HFFc6 (cell line): ENCODE results near the gene TNFSF11. TPM values are rescaled to one million over a fixed set of nuclear protein-coding genes. Genes with fewer than 3 reads are reported as not detected.

ENCODE experiments used
- DNase-seq: peaks from one replicate; pipeline ENCODE4 v3.0.0-alpha.2; 2018
- H3K27ac Mint-ChIP-seq: 2 replicates; pipeline ENCODE4 v1.8.0; 2020; ENCODE audit warnings: mild to moderate bottlenecking, mixed read lengths
- H3K27me3 Mint-ChIP-seq: 2 replicates; pipeline ENCODE4 v1.8.0; 2021; ENCODE audit warnings: mild to moderate bottlenecking, moderate library complexity, mixed read lengths; ENCODE audit not compliant: insufficient read depth
- H3K36me3 Mint-ChIP-seq: 2 replicates; pipeline ENCODE4 v1.8.0; 2021; ENCODE audit warnings: low read depth, mixed read lengths
- H3K4me1 Mint-ChIP-seq: 2 replicates; pipeline ENCODE4 v1.8.0; 2020; ENCODE audit warnings: low read depth, mixed read lengths
- H3K4me3 Mint-ChIP-seq: 2 replicates; pipeline ENCODE4 v1.8.0; 2020; ENCODE audit warnings: mild to moderate bottlenecking, moderate library complexity, mixed read lengths
- H3K9me3 Mint-ChIP-seq: 2 replicates; pipeline ENCODE4 v1.8.0; 2020; ENCODE audit warnings: mild to moderate bottlenecking, mixed read lengths
- CTCF ChIP-seq: fragments of 200-600 bp; sonication (generic); IDR thresholded peaks from 2 replicates; pipeline ENCODE4 v1.5.0; 2021; ENCODE audit warnings: antibody characterized with exemption, mild to moderate bottlenecking
- total RNA-seq, 6 experiments: library from RNA; stranded (reverse); fragmentation: NEBNext Ultra II Directional; extraction: Animal tissue kit (Norgen Biotek cat#: 25700); gene quantifications; 2 replicates in 1 of 6; 3 replicates in 5 of 6; pipeline ENCODE4 v1.2.3, GENCODE V29; 2021

The TNFSF11 gene
- total RNA-seq, 6 experiments from 2014 or later, result not detected

DNA sequence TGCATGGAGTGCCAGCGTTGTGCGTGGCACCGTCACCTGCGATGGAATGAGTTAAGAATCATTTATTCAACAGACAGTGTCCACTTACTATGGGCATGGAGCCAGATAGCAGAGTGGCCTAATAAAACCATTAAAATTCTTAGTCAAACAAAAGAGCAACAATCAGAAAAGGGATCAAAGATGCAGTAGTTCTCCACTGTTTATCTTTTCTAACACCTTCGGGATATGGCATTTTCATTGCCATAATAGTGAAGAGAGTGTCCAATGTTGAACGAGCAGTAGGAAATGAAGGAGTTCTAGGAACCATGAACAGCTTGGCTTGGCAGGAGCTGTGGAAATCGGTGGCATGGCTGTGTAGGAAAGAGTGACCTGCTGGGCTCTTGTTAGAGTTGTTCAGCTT is 2.0 kb downstream of the TNFSF11 start:
- 0 out of 2 replicates have a peak, but pooled peaks cover 6% of the 10 kb centered on the region for H3K36me3 Mint-ChIP-seq
- no peak for TF ChIP-seq CTCF
- H3K4me1 Mint-ChIP-seq, result no peaks in the 10 kb centered on the region
- peaks cover 7% of the 10 kb centered on the region for H3K27me3 Mint-ChIP-seq
- H3K4me3 Mint-ChIP-seq, result no peak overlapping the region
- no peak for DNase-seq
- no peak overlapping the region for H3K27ac Mint-ChIP-seq
- H3K9me3 Mint-ChIP-seq, result peaks cover 8% of the 10 kb centered on the region; the same call in 1 of the 2 replicates

DNA sequence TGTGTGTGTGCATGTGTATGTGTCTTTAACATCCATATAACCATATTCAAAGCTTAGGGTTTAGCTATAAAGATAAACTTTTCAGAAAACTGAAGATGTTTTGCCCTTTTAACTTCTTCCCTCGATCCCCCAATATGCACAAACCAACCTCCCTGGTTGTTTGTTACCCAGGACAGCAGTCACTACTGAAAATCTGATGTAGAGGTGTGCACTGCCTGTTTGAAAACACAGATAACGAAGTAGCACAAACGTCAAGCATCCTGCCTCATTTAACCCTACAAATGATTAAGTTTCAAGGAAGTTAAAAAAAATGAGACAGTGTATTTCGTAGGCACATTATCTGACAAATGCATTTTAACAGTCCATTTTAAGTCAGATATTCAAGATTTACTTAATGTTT is 3.6 kb downstream of the TNFSF11 start:
- peaks cover 4% of the 10 kb centered on the region for H3K27me3 Mint-ChIP-seq
- H3K36me3 Mint-ChIP-seq, result 0 out of 2 replicates have a peak, but pooled peaks cover 6% of the 10 kb centered on the region
- no peak for TF ChIP-seq CTCF
- no peak for DNase-seq
- H3K4me1 Mint-ChIP-seq, result no peaks in the 10 kb centered on the region
- no peak overlapping the region for H3K27ac Mint-ChIP-seq
- H3K4me3 Mint-ChIP-seq, result no peak overlapping the region
- H3K9me3 Mint-ChIP-seq, result peaks cover 8% of the 10 kb centered on the region; the same call in 1 of the 2 replicates

- peaks cover 4% of the 10 kb centered on the region; the same call in 1 of the 2 replicates for H3K27me3 Mint-ChIP-seq
- DNase-seq, result no peak
- H3K4me3 Mint-ChIP-seq, result no peak overlapping the region
- no peak overlapping the region for H3K27ac Mint-ChIP-seq
- H3K9me3 Mint-ChIP-seq, result no peaks in the 10 kb centered on the region
- TF ChIP-seq CTCF, result no peak
- no peaks in the 10 kb centered on the region for H3K36me3 Mint-ChIP-seq
- H3K4me1 Mint-ChIP-seq, result no peaks in the 10 kb centered on the region
Observed at GRCh38 chr13:42580644-42581043, 6.7 kb downstream of the TNFSF11 start.

DNA sequence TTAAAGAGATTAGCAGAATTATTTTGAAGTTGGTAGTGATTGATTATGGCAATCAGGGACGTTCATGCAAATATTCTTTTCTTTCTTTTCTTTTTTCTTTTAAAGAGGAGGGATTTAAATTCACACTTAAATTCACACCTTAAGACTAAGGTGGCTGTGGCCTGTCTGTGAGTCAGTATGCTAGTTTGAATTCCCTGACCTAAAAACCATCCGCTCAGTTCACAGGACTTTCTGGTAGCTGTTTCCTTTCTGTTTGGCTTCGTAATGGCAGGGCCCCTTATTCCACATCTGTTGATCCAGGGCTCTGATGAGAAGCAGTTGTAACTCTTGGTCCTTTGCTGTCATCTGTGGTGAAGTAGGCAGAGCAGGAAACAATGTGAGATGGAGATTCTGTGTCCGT is 7.5 kb downstream of the TNFSF11 start:
- Mint-ChIP-seq H3K9me3 (no peaks in the 10 kb centered on the region), H3K27ac (no peak overlapping the region), H3K4me1 (no peaks in the 10 kb centered on the region), H3K36me3 (no peaks in the 10 kb centered on the region), H3K4me3 (no peak overlapping the region), H3K27me3 (peaks cover 4% of the 10 kb centered on the region; the same call in 1 of the 2 replicates)
- no peak for DNase-seq
- TF ChIP-seq CTCF, result no peak

DNA sequence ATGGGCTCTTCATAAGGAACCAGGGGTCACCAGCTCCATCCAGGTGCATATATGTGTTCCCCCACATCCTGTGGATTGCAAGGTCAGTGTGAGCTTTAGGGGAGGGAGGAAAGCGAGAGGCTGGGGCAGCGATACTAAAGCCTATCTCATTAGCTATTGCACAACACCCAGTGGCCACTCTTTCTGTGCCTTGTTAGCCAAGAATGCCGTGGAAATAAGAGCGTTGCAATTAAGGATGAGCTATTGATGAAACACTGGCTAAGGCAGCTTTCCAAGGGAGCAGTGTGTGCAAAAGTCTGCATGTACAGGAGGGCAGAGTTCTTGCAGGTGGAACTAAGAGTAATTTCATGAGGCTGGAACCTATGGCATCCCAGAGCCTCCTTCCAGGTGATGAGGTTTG is 17.6 kb downstream of the TNFSF11 start:
- no peak for DNase-seq
- Mint-ChIP-seq H3K27ac (no peak overlapping the region), H3K4me1 (no peaks in the 10 kb centered on the region), H3K27me3 (peaks cover 34% of the 10 kb centered on the region), H3K9me3 (no peaks in the 10 kb centered on the region), H3K4me3 (no peak overlapping the region), H3K36me3 (no peaks in the 10 kb centered on the region)
- no peak for TF ChIP-seq CTCF
